Kidney (tissue), 14 donors: ENCODE measurements around the gene ACOXL. TPM values are rescaled to one million over a fixed set of nuclear protein-coding genes. Genes with fewer than 3 reads are reported as not detected.

Experiments used
- DNase-seq, 5 donors: peaks; one replicate each; pipeline ENCODE4 v3.0.0-alpha.2; 2013 to 2020
- FAIRE-seq: peaks from 2 replicates; lab custom pipeline; 2012; peaks lifted over from hg19 to GRCh38; lab: Jason Lieb, UNC
- H3K27ac ChIP-seq, 2 donors: one replicate each; pipeline ENCODE4 v1.7.0; 2013; ENCODE audit warnings: low read depth in 2 of 2, low read length in 2 of 2, inconsistent platforms in 1 of 2
- H3K27me3 ChIP-seq: one replicate; pipeline ENCODE4 v1.7.1; 2013; ENCODE audit warnings: low read length, inconsistent platforms; ENCODE audit not compliant: control insufficient read depth, insufficient read depth
- H3K36me3 ChIP-seq, 3 donors: one replicate each; pipeline versions ENCODE4 v1.7.0 to v1.7.1; 2013; ENCODE audit warnings: low read length in 3 of 3, control low read depth in 1 of 3, inconsistent platforms in 1 of 3; ENCODE audit not compliant: insufficient read depth in 3 of 3, control insufficient read depth in 2 of 3
- H3K4me1 ChIP-seq, 3 donors: one replicate each; pipeline versions ENCODE4 v1.7.0 to v1.7.1; 2013; ENCODE audit warnings: low read length in 3 of 3, inconsistent platforms in 1 of 3, low read depth in 1 of 3; ENCODE audit not compliant: control insufficient read depth in 2 of 3, insufficient read depth in 2 of 3
- H3K4me3 ChIP-seq, 3 donors: one replicate each; pipeline versions ENCODE4 v1.7.0 to v1.8.1; 2013; ENCODE audit warnings: low read length in 3 of 3, control low read depth in 1 of 3, inconsistent platforms in 1 of 3
- H3K9ac ChIP-seq, 3 donors: one replicate each; pipeline versions ENCODE4 v1.7.0 to v1.7.1; 2013; ENCODE audit warnings: low read length in 3 of 3, control low read depth in 1 of 3, inconsistent platforms in 1 of 3
- H3K9me3 ChIP-seq, 3 donors: one replicate each; pipeline versions ENCODE4 v1.7.0 to v1.7.1; 2013; ENCODE audit warnings: low read length in 3 of 3, control low read depth in 1 of 3, inconsistent platforms in 1 of 3; ENCODE audit not compliant: control insufficient read depth in 2 of 3, insufficient read depth in 1 of 3
- CTCF ChIP-seq: IDR thresholded peaks from 3 replicates; pipeline ENCODE4 v1.5.1; 2012; ENCODE audit warnings: mild to moderate bottlenecking, moderate library complexity, borderline replicate concordance; ENCODE audit not compliant: insufficient read depth; ENCODE audit errors: extremely low read depth
- intact Hi-C: fragments of 100-400 bp; cut with DNase I; formaldehyde crosslinking; loops from one replicate; pipeline ENCODE4 v1.11.1; 2022
- polyA plus RNA-seq: library from polyadenylated mRNA; stranded (reverse); fragments of 350-450 nt; fragmentation: Illumina TruSeq; extraction: RNeasy Lipid Tissue Mini Kit (QIAGEN cat#74804); gene quantifications from one replicate; pipeline ENCODE4 v1.2.3, GENCODE V29; 2014; ENCODE audit warnings: low read depth, low replicate concordance; ENCODE audit not compliant: insufficient read depth
- total RNA-seq: library from RNA; stranded (reverse); fragmentation: NEBNext Ultra II Directional; extraction: Animal tissue kit (Norgen Biotek cat#: 25700); gene quantifications from one replicate; pipeline ENCODE4 v1.2.1, GENCODE V29; 2021
- donor health status: control.
- donor health status: control.
- donor health status: control.
- donor health status: control.
- donor health status: control.
- donor health status: DM: yes; HTN: yes; CAD: no.
- donor health status: Normal renal cell carcinoma (clear cell type).

Gene ACOXL
- total and polyA plus RNA-seq, 2 donors from 2014 or later: 2.0 TPM; not detected in 1

- H3K9me3 ChIP-seq: no peaks in the 10 kb centered on the region
- H3K9ac ChIP-seq: no peak overlapping the region
- TF ChIP-seq CTCF: no peak
- H3K27ac ChIP-seq: no peak overlapping the region
- H3K27me3 ChIP-seq: no peaks in the 10 kb centered on the region
- DNase-seq (no peak), FAIRE-seq (no peak)
- intact Hi-C loops: no loop called here
- no peaks in the 10 kb centered on the region for H3K4me1 ChIP-seq
- H3K36me3 ChIP-seq: no peaks in the 10 kb centered on the region
- no peak overlapping the region for H3K4me3 ChIP-seq
Measured at GRCh38 chr2:110873597-110874452, 141.5 kb downstream of the ACOXL start.

- intact Hi-C loops: no loop called here
- no peaks in the 10 kb centered on the region for H3K4me1 ChIP-seq
- no peak overlapping the region for H3K4me3 ChIP-seq
- no peak for TF ChIP-seq CTCF
- DNase-seq (no peak), FAIRE-seq (no peak)
- no peaks in the 10 kb centered on the region for H3K27me3 ChIP-seq
- H3K9me3 ChIP-seq: no peaks in the 10 kb centered on the region
- H3K27ac ChIP-seq: no peak overlapping the region
- no peak overlapping the region for H3K9ac ChIP-seq
- H3K36me3 ChIP-seq: no peaks in the 10 kb centered on the region
Measured at GRCh38 chr2:110874453-110875383, 142.3 kb downstream of the ACOXL start.

GRCh38 chr2:110875384-110875725 lies 143.0 kb downstream of the ACOXL start:
- FAIRE-seq: no peak

More at GRCh38 chr2:110875384-110875725, 143.0 kb downstream of the ACOXL start:
- Histone ChIP-seq H3K27me3 (no peaks in the 10 kb centered on the region), H3K9ac (no peak overlapping the region), H3K27ac (no peak overlapping the region), H3K36me3 (no peaks in the 10 kb centered on the region), H3K4me1 (no peaks in the 10 kb centered on the region), H3K4me3 (no peak overlapping the region), H3K9me3 (no peaks in the 10 kb centered on the region)
- intact Hi-C loops: no loop called here
- no peak for TF ChIP-seq CTCF
- DNase-seq: no peak
